IMR-90 (cell line): ENCODE measurements around the gene OR51D1. TPM values are rescaled to one million over a fixed set of nuclear protein-coding genes. Genes with fewer than 3 reads are reported as not detected.

Source experiments
- ATAC-seq: fragments of 200-7000 bp; cut with Tn5 transposase; 2 replicates; pipeline ENCODE4 v1.9.1; 2020; ENCODE audit warnings: low read depth, mild to moderate bottlenecking, moderate library complexity
- BruUV-seq: library from RNA; stranded (reverse); fragments of 400-500 nt; replicated peaks from 2 replicates; lab custom pipeline; 2021; lab: Mats Ljungman, UMichigan
- CTCF ChIA-PET: fragments of 300-600 bp; formaldehyde crosslinking; extraction: SDS; loops from one replicate; lab custom pipeline; 2021; ENCODE audit warnings: antibody characterized with exemption; lab: Yijun Ruan, JAX
- POLR2A ChIA-PET: fragments of 300-600 bp; sonication (Branson Sonifier 250); formaldehyde crosslinking; loops from one replicate; lab custom pipeline; 2022; ENCODE audit warnings: antibody characterized with exemption; ENCODE audit not compliant: unreplicated experiment; lab: Charles Lee
- DNase-seq: peaks from one replicate; pipeline ENCODE4 v3.0.0; 2013
- H2AFZ ChIP-seq: replicated peaks from 2 replicates; pipeline ENCODE3; 2013; ENCODE audit warnings: low read length, mild to moderate bottlenecking; ENCODE audit not compliant: poor library complexity
- H2AK5ac ChIP-seq: 2 replicates; pipeline ENCODE4 v1.6.1; 2013; ENCODE audit warnings: low read depth, low read length, inconsistent platforms
- H2AK9ac ChIP-seq: replicated peaks from 2 replicates; pipeline ENCODE3; 2013; ENCODE audit warnings: mild to moderate bottlenecking, low read depth, low read length, moderate library complexity; ENCODE audit not compliant: poor library complexity
- H2BK120ac ChIP-seq: 2 replicates; pipeline ENCODE4 v1.6.1; 2013; ENCODE audit warnings: low read depth, low read length, inconsistent platforms
- H2BK15ac ChIP-seq: 3 replicates; pipeline ENCODE4 v1.6.1; 2013; ENCODE audit warnings: low read depth, low read length, inconsistent platforms
- H2BK20ac ChIP-seq: 2 replicates; pipeline ENCODE4 v1.6.1; 2013; ENCODE audit warnings: low read depth, mild to moderate bottlenecking, inconsistent platforms, low read length, moderate library complexity
- H2BK5ac ChIP-seq: 2 replicates; pipeline ENCODE4 v1.6.1; 2013; ENCODE audit warnings: mild to moderate bottlenecking, low read depth, low read length, inconsistent platforms; ENCODE audit not compliant: poor library complexity, severe bottlenecking
- H3K14ac ChIP-seq: replicated peaks from 2 replicates; pipeline ENCODE4 v1.6.1; 2013; ENCODE audit warnings: low read depth, low read length, inconsistent platforms
- H3K18ac ChIP-seq: 2 replicates; pipeline ENCODE4 v1.6.1; 2013; ENCODE audit warnings: low read depth, low read length, control low read depth
- H3K23ac ChIP-seq: 2 replicates; pipeline ENCODE4 v1.6.1; 2013; ENCODE audit warnings: low read depth, low read length, inconsistent platforms
- H3K27ac ChIP-seq: 2 replicates; pipeline ENCODE4 v1.5.1; 2013; ENCODE audit warnings: mild to moderate bottlenecking, control low read depth, low read length; ENCODE audit not compliant: insufficient read depth
- H3K27me3 ChIP-seq: 2 replicates; pipeline ENCODE4 v1.6.1; 2013; ENCODE audit warnings: low read length; ENCODE audit not compliant: control insufficient read depth, insufficient read depth
- H3K36me3 ChIP-seq: 2 replicates; pipeline ENCODE4 v1.6.1; 2013; ENCODE audit warnings: low read length, mixed read lengths; ENCODE audit not compliant: control insufficient read depth, insufficient read depth
- H3K4ac ChIP-seq: 2 replicates; pipeline ENCODE4 v1.6.1; 2013; ENCODE audit warnings: low read depth, low read length, inconsistent platforms
- H3K4me1 ChIP-seq: 2 replicates; pipeline ENCODE4 v1.6.1; 2013; ENCODE audit warnings: low read length, mixed read lengths; ENCODE audit not compliant: control insufficient read depth, insufficient read depth
- H3K4me2 ChIP-seq: 2 replicates; pipeline ENCODE4 v1.6.1; 2013; ENCODE audit warnings: low read depth, mild to moderate bottlenecking, control low read depth, low read length, moderate library complexity
- H3K4me3 ChIP-seq: 2 replicates; pipeline ENCODE4 v1.5.1; 2013; ENCODE audit warnings: low read depth, mild to moderate bottlenecking, control low read depth, low read length, moderate library complexity; ENCODE audit not compliant: insufficient read depth
- H3K56ac ChIP-seq: 2 replicates; pipeline ENCODE4 v1.6.1; 2013; ENCODE audit warnings: low read length, inconsistent platforms; ENCODE audit not compliant: insufficient read depth; ENCODE audit errors: extremely low read depth
- H3K79me1 ChIP-seq, 2 experiments: 2 replicates each; pipeline ENCODE4 v1.6.1; 2013; ENCODE audit warnings: low read length in 2 of 2, inconsistent platforms in 1 of 2, low read depth in 1 of 2
- H3K9ac ChIP-seq: 2 replicates; pipeline ENCODE4 v1.6.1; 2013; ENCODE audit warnings: low read depth, low read length, control low read depth
- H3K9me1 ChIP-seq: 2 replicates; pipeline ENCODE4 v1.6.1; 2013; ENCODE audit warnings: low read length, inconsistent platforms; ENCODE audit not compliant: insufficient read depth
- H3K9me3 ChIP-seq: 2 replicates; pipeline ENCODE4 v1.6.1; 2013; ENCODE audit warnings: low read length; ENCODE audit not compliant: control insufficient read depth, insufficient read depth
- H4K20me1 ChIP-seq: 2 replicates; pipeline ENCODE4 v1.6.1; 2013; ENCODE audit warnings: low read length, inconsistent platforms; ENCODE audit not compliant: insufficient read depth
- H4K5ac ChIP-seq: 2 replicates; pipeline ENCODE4 v1.6.1; 2013; ENCODE audit warnings: mild to moderate bottlenecking, low read depth, low read length, control low read depth
- H4K8ac ChIP-seq, 2 experiments: 2 replicates each; pipeline ENCODE4 v1.6.1; 2013; ENCODE audit warnings: low read depth in 2 of 2, low read length in 2 of 2, control low read depth in 1 of 2, inconsistent platforms in 1 of 2
- H4K91ac ChIP-seq: 2 replicates; pipeline ENCODE4 v1.6.1; 2013; ENCODE audit warnings: low read depth, low read length, inconsistent platforms; ENCODE audit not compliant: insufficient read depth
- BHLHE40 ChIP-seq: fragments of 150-350 bp; IDR thresholded peaks from 2 replicates; pipeline ENCODE4 v1.6.1; 2016; ENCODE audit warnings: mild to moderate bottlenecking, low read depth, low read length
- CEBPB ChIP-seq: IDR thresholded peaks from 2 replicates; pipeline ENCODE4 v1.6.1; 2012; ENCODE audit warnings: low read depth, low read length, improper control_type of control experiment
- CHD1 ChIP-seq: IDR thresholded peaks from 2 replicates; pipeline ENCODE4 v1.6.1; 2012; ENCODE audit warnings: low read depth, low read length, improper control_type of control experiment
- FOS ChIP-seq: fragments of 150-350 bp; IDR thresholded peaks from 2 replicates; pipeline ENCODE4 v1.6.1; 2016; ENCODE audit warnings: low read depth, low read length
- MAFK ChIP-seq: IDR thresholded peaks from 2 replicates; pipeline ENCODE4 v1.6.1; 2012; ENCODE audit warnings: low read depth, low read length, improper control_type of control experiment
- MAZ ChIP-seq: IDR thresholded peaks from 2 replicates; pipeline ENCODE4 v1.6.1; 2012; ENCODE audit warnings: low read depth, mild to moderate bottlenecking, low read length, improper control_type of control experiment, moderate library complexity, borderline replicate concordance
- NFE2L2 ChIP-seq: fragments of 150-350 bp; IDR thresholded peaks from 2 replicates; pipeline ENCODE4 v1.6.1; 2016; ENCODE audit warnings: low read depth, mild to moderate bottlenecking, low read length
- RCOR1 ChIP-seq: IDR thresholded peaks from 2 replicates; pipeline ENCODE4 v1.6.1; 2012; ENCODE audit warnings: mild to moderate bottlenecking, low read length, improper control_type of control experiment; ENCODE audit not compliant: insufficient replicate concordance
- RFX5 ChIP-seq: IDR thresholded peaks from 2 replicates; pipeline ENCODE4 v1.8.0; 2012; ENCODE audit warnings: low read depth, mild to moderate bottlenecking, low read length, moderate library complexity
- SMC3 ChIP-seq: fragments of 150-350 bp; IDR thresholded peaks from 2 replicates; pipeline ENCODE4 v1.6.1; 2016; ENCODE audit warnings: low read depth, mild to moderate bottlenecking, antibody characterized with exemption, low read length, moderate library complexity
- WGBS, 2 experiments: methylation state at CpG; one replicate each; pipeline versions ENCODE4 v1.1.5 to v1.1.7; 2013; ENCODE audit warnings: missing lambda C conversion rate in 2 of 2; ENCODE audit not compliant: insufficient read length in 1 of 2; ENCODE audit errors: extremely low coverage in 2 of 2; 5-methylcytosine and 5-hydroxymethylcytosine counted together
- dilution Hi-C: fragments of 300-500 bp; cut with HindIII; formaldehyde crosslinking; loops from one replicate; pipeline ENCODE4 v1.14.3; 2018; ENCODE audit warnings: low sequenced_read_pairs; ENCODE audit not compliant: unreplicated experiment
- in situ Hi-C: fragments of 300-500 bp; cut with MboI; formaldehyde crosslinking; loops from 3 replicates; pipeline ENCODE4 v1.14.3; 2019; ENCODE audit warnings: low sequenced_read_pairs, inconsistent platforms, mixed read lengths
- intact Hi-C: fragments of 100-400 bp; cut with micrococcal nuclease; formaldehyde crosslinking; loops from 2 replicates; pipeline ENCODE4 v1.10.0; 2022
- polyA plus RNA-seq, 3 experiments: library from polyadenylated mRNA; depleted of rRNA; stranded (reverse); fragments of >200 nt; gene quantifications; 2 replicates each; pipeline ENCODE4 v1.2.3, GENCODE V29; 2012; ENCODE audit warnings: low replicate concordance in 1 of 3
- total RNA-seq: library from RNA; depleted of rRNA; stranded (reverse); fragments of >200 nt; gene quantifications from 2 replicates; pipeline ENCODE4 v1.2.3, GENCODE V29; 2012
- TF ChIP-seq, protein P1 (sequence below): fragments of 150-350 bp; IDR thresholded peaks from 2 replicates; pipeline ENCODE4 v1.6.1; 2016; ENCODE audit warnings: low read depth, mild to moderate bottlenecking, low read length, moderate library complexity, borderline replicate concordance
- TF ChIP-seq, protein P2 (sequence below): conservative IDR thresholded peaks from 2 replicates; pipeline ENCODE4 v1.5.1; 2012; ENCODE audit warnings: mild to moderate bottlenecking, low read depth, low read length, improper control_type of control experiment
- TF ChIP-seq, protein P3 (sequence below): fragments of 150-350 bp; IDR thresholded peaks from 2 replicates; pipeline ENCODE4 v1.6.1; 2017; ENCODE audit warnings: mild to moderate bottlenecking, antibody characterized with exemption, low read length, low read depth

Gene OR51D1
- total and polyA plus RNA-seq, 2 of the 4 experiments (the other 2 are of a cell fraction) = not detected

DNA sequence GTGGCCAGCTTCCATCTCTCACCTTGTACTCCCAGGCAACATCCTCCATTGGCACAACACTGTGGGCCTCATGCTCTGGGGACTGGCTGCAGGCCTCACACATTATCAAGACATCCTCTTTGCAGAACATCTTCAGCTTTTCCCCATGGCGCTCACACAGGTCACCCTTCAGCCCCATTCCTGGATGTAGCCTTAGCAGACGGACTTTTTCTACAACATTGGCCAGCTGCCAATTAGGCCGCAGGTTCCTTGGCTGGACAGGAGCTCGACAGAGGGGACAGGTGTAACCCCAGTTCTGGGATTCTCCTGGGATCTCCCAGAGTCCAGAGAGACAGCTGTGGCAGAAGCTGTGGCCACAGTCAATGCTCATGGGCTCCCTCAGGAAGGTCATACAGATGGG, 32.2 kb upstream of the OR51D1 start:
- H3K27ac ChIP-seq = no peak overlapping the region
- no peak for ATAC-seq
- H3K4me3 ChIP-seq = no peak overlapping the region
- peaks cover 0 to 11% of the 10 kb centered on the region in 2 experiments for H3K79me1 ChIP-seq
- DNase-seq = no peak
- H3K14ac ChIP-seq = no peak overlapping the region
- H2BK120ac ChIP-seq = no peak overlapping the region
- H4K20me1 ChIP-seq = no peaks in the 10 kb centered on the region
- H3K4ac ChIP-seq = no peak overlapping the region
- in situ Hi-C loops = no loop called here
- H3K36me3 ChIP-seq = peaks cover 28% of the 10 kb centered on the region
- no peak overlapping the region for H3K9ac ChIP-seq
- ChIA-PET POLR2A (no interaction called here), CTCF (no interaction called here)
- H2AFZ ChIP-seq = no peak overlapping the region
- TF ChIP-seq MAFK (no peak), NFE2L2 (no peak), RFX5 (no peak), MAZ (no peak), FOS (no peak), BHLHE40 (no peak), CEBPB (no peak), CHD1 (no peak), RCOR1 (no peak), SMC3 (no peak)
- TF ChIP-seq, protein P1, sequence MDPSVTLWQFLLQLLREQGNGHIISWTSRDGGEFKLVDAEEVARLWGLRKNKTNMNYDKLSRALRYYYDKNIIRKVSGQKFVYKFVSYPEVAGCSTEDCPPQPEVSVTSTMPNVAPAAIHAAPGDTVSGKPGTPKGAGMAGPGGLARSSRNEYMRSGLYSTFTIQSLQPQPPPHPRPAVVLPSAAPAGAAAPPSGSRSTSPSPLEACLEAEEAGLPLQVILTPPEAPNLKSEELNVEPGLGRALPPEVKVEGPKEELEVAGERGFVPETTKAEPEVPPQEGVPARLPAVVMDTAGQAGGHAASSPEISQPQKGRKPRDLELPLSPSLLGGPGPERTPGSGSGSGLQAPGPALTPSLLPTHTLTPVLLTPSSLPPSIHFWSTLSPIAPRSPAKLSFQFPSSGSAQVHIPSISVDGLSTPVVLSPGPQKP = no peak
- TF ChIP-seq, protein P2, sequence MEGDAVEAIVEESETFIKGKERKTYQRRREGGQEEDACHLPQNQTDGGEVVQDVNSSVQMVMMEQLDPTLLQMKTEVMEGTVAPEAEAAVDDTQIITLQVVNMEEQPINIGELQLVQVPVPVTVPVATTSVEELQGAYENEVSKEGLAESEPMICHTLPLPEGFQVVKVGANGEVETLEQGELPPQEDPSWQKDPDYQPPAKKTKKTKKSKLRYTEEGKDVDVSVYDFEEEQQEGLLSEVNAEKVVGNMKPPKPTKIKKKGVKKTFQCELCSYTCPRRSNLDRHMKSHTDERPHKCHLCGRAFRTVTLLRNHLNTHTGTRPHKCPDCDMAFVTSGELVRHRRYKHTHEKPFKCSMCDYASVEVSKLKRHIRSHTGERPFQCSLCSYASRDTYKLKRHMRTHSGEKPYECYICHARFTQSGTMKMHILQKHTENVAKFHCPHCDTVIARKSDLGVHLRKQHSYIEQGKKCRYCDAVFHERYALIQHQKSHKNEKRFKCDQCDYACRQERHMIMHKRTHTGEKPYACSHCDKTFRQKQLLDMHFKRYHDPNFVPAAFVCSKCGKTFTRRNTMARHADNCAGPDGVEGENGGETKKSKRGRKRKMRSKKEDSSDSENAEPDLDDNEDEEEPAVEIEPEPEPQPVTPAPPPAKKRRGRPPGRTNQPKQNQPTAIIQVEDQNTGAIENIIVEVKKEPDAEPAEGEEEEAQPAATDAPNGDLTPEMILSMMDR = no peak
- TF ChIP-seq, protein P3, sequence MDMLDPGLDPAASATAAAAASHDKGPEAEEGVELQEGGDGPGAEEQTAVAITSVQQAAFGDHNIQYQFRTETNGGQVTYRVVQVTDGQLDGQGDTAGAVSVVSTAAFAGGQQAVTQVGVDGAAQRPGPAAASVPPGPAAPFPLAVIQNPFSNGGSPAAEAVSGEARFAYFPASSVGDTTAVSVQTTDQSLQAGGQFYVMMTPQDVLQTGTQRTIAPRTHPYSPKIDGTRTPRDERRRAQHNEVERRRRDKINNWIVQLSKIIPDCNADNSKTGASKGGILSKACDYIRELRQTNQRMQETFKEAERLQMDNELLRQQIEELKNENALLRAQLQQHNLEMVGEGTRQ = no peak
- intact Hi-C loops = no loop called here
- WGBS, 2 experiments = 92% methylated on average over 4 of the region's 4 CpGs; no CpG with 5 or more reads in 1 of the 2 experiments
- no peak overlapping the region for H2AK9ac ChIP-seq
- H4K8ac ChIP-seq = no peak overlapping the region
- H2BK20ac ChIP-seq = no peak overlapping the region
- BruUV-seq = no TSS peak
- no peak overlapping the region for H3K4me2 ChIP-seq
- no peaks in the 10 kb centered on the region for H3K9me3 ChIP-seq
- H3K18ac ChIP-seq = no peak overlapping the region
- no peak overlapping the region for H4K5ac ChIP-seq
- H3K56ac ChIP-seq = no peak overlapping the region
- peaks cover 2% of the 10 kb centered on the region; the same call in 1 of the 2 replicates for H3K9me1 ChIP-seq
- H3K23ac ChIP-seq = no peak overlapping the region
- H2BK15ac ChIP-seq = no peak overlapping the region
- no peak overlapping the region for H4K91ac ChIP-seq
- peaks cover 7% of the 10 kb centered on the region for H3K4me1 ChIP-seq
- no peak overlapping the region for H2AK5ac ChIP-seq
- no peak overlapping the region for H2BK5ac ChIP-seq
- no peaks in the 10 kb centered on the region for H3K27me3 ChIP-seq
- dilution Hi-C loops = no loop called here
